ENCODE results near the gene KRT34. TPM values are rescaled to one million over a fixed set of nuclear protein-coding genes. Genes with fewer than 3 reads are reported as not detected.

KRT34 gene
- total and polyA plus RNA-seq, 2 experiments from 2014 or later, result 39.8 to 77.8 TPM

DNA sequence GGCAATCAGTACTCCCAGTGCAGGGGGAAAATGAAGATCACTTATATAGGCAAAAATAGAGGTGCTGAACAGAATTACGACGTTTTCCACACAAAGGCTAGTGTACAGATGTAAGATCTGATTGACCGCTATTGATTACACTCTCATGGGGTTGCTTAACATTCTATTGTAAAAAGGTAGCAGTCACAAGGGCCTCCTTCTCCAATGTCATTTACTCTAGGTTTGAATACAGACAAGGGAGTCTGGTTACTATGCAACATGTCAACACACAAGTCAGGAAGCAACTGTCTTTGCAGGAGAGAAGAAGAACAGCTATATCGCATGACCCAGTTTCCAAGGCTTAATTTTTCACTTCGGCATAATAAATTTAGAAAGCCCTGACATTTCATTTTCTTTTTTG lies 34.4 kb upstream of the KRT34 start:
- WGBS, 2 experiments (ENCODE audit: low coverage in 1 of 2, low lambda C conversion rate in 2 of 2, missing lambda C conversion rate in 2 of 2), result 87 to 93% methylated on average over 5 of the region's 5 CpGs
- H2AFZ ChIP-seq, result no peak overlapping the region
- no peaks in the 10 kb centered on the region for H3K79me2 ChIP-seq (ENCODE audit: insufficient read depth)
- H4K20me1 ChIP-seq (ENCODE audit: insufficient read depth), result no peaks in the 10 kb centered on the region
- H3K27me3 ChIP-seq (replicated peaks; ENCODE audit: insufficient read depth), result no peaks in the 10 kb centered on the region
- in situ Hi-C loops (cut with MboI), result no loop called here
- TF ChIP-seq EZH2phosphoT487 (IDR thresholded peaks at IDR 0.05; ENCODE audit: insufficient read depth, low read depth) (no peak), EZH2 (IDR thresholded peaks at IDR 0.05; ENCODE audit: insufficient read depth, poor library complexity, severe bottlenecking) (no peak)
- H3F3A ChIP-seq (ENCODE audit: insufficient read depth), result no peaks in the 10 kb centered on the region
- no peak for DNase-seq
- H3K9me2 ChIP-seq (ENCODE audit: insufficient read depth), result no peaks in the 10 kb centered on the region
- no peak overlapping the region for H3K9ac ChIP-seq
- H3K4me1 ChIP-seq (ENCODE audit: insufficient read depth), result peaks cover 48% of the 10 kb centered on the region
- H3K27ac ChIP-seq, result no peak overlapping the region
- H3K4me2 ChIP-seq (ENCODE audit: unreplicated experiment), result no peak overlapping the region
- H3K9me3 ChIP-seq (ENCODE audit: low read depth), result no peaks in the 10 kb centered on the region
- no peaks in the 10 kb centered on the region for H3K36me3 ChIP-seq (ENCODE audit: low read depth)
- H3K4me3 ChIP-seq, result no peak overlapping the region

DNA sequence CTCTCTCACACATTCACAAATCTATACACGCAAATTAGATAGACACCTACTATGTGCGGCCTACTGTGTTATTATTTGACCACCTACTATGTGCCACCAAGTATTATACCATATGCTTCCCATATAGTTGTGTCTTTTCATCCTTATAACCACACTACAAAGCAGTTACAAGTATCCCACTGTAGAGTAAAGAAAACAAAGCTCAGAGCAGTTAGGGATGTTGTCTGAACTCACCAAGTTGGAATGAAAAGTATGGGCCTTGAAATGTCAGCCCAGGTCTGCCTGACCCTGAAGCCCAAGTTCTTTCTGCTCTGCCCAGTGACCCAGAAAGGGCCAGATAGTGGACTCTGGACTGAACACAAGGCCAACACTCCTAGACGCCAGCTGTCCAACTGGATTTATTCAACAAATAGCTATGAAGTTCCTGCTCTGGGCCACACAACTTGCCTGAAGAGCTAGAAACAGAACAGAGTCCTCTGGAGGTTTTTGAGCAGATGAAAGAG lies 33.8 kb upstream of the KRT34 start:
- WGBS, 2 experiments (ENCODE audit: low coverage in 1 of 2, low lambda C conversion rate in 2 of 2, missing lambda C conversion rate in 2 of 2), result 77 to 84% methylated on average over 3 of the region's 3 CpGs
- Histone ChIP-seq H3K4me3 (no peak overlapping the region), H3K9me3 (ENCODE audit: low read depth) (no peaks in the 10 kb centered on the region), H3K27ac (0 out of 2 replicates have a peak overlapping the region, but pooled peaks have one; percentile 13), H3K9me2 (ENCODE audit: insufficient read depth) (no peaks in the 10 kb centered on the region), H4K20me1 (ENCODE audit: insufficient read depth) (no peaks in the 10 kb centered on the region), H3F3A (ENCODE audit: insufficient read depth) (no peaks in the 10 kb centered on the region), H3K36me3 (ENCODE audit: low read depth) (no peaks in the 10 kb centered on the region), H3K4me1 (ENCODE audit: insufficient read depth) (peaks cover 42% of the 10 kb centered on the region), H3K79me2 (ENCODE audit: insufficient read depth) (no peaks in the 10 kb centered on the region), H2AFZ (no peak overlapping the region), H3K4me2 (ENCODE audit: unreplicated experiment) (peak overlapping the region; percentile 8), H3K27me3 (replicated peaks; ENCODE audit: insufficient read depth) (no peaks in the 10 kb centered on the region), H3K9ac (no peak overlapping the region)
- TF ChIP-seq EZH2phosphoT487 (IDR thresholded peaks at IDR 0.05; ENCODE audit: insufficient read depth, low read depth), result no peak
- no peak for TF ChIP-seq EZH2 (IDR thresholded peaks at IDR 0.05; ENCODE audit: insufficient read depth, poor library complexity, severe bottlenecking)
- peak; percentile 39 for DNase-seq
- in situ Hi-C loops (cut with MboI), result no loop called here

DNA sequence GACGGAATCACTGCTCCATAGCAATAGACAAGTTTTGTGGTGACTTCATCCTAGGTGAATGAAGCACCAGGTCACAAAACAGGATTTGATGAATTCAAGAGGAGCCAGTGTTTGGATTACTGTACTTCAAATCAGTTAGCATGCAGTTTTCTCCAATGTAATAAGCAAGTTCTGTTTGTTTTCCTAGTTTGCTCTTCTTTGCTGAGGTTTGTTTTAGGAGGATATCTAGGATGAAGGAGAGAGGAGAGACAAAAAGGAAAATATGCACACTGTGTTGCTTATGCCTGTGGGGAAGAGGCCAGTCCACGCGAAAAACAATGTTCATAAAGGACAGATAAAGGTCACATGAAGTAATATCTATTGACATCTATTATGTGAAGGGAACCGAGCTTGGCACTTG lies 33.3 kb upstream of the KRT34 start:
- no peak overlapping the region for H3K27ac ChIP-seq
- H3K9me3 ChIP-seq (ENCODE audit: low read depth), result no peaks in the 10 kb centered on the region
- in situ Hi-C loops (cut with MboI), result no loop called here
- H3K4me2 ChIP-seq (ENCODE audit: unreplicated experiment), result peak overlapping the region; percentile 8
- H3K9me2 ChIP-seq (ENCODE audit: insufficient read depth), result no peaks in the 10 kb centered on the region
- H3K36me3 ChIP-seq (ENCODE audit: low read depth), result no peaks in the 10 kb centered on the region
- no peaks in the 10 kb centered on the region for H4K20me1 ChIP-seq (ENCODE audit: insufficient read depth)
- no peak overlapping the region for H3K4me3 ChIP-seq
- H2AFZ ChIP-seq, result no peak overlapping the region
- WGBS, 2 experiments (ENCODE audit: low coverage in 1 of 2, low lambda C conversion rate in 2 of 2, missing lambda C conversion rate in 2 of 2), result 93 to 98% methylated on average over 4 of the region's 4 CpGs
- H3K79me2 ChIP-seq (ENCODE audit: insufficient read depth), result no peaks in the 10 kb centered on the region
- peaks cover 38% of the 10 kb centered on the region for H3K4me1 ChIP-seq (ENCODE audit: insufficient read depth)
- DNase-seq, result no peak
- H3K27me3 ChIP-seq (replicated peaks; ENCODE audit: insufficient read depth), result no peaks in the 10 kb centered on the region
- H3K9ac ChIP-seq, result no peak overlapping the region
- no peak for TF ChIP-seq EZH2 (IDR thresholded peaks at IDR 0.05; ENCODE audit: insufficient read depth, poor library complexity, severe bottlenecking)
- TF ChIP-seq EZH2phosphoT487 (IDR thresholded peaks at IDR 0.05; ENCODE audit: insufficient read depth, low read depth), result no peak
- H3F3A ChIP-seq (ENCODE audit: insufficient read depth), result no peaks in the 10 kb centered on the region

DNA sequence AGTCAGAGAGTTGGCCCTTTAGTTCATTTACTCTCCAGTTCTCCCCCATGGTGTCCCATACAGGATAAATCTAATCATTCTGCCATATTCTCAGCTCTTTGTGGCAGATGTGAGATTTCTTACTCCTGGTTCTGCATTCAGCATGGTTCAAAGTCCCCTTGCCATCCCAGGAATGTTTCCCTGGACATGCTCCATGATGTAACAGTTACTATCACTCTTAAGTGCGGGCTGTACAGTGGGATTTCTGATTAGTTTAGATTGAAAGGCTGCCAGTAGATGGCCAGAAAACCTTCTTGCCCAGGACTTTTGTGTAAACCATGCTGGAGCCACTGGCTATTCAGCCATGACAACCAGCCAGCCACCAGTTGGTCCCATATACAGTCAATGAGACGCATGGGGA lies 31.9 kb upstream of the KRT34 start:
- no peaks in the 10 kb centered on the region for H3K27me3 ChIP-seq (replicated peaks; ENCODE audit: insufficient read depth)
- H3K4me2 ChIP-seq (ENCODE audit: unreplicated experiment), result no peak overlapping the region
- H3K4me3 ChIP-seq, result no peak overlapping the region
- no peaks in the 10 kb centered on the region for H3K36me3 ChIP-seq (ENCODE audit: low read depth)
- H3K4me1 ChIP-seq (ENCODE audit: insufficient read depth), result peaks cover 28% of the 10 kb centered on the region
- WGBS, 2 experiments (ENCODE audit: low coverage in 1 of 2, low lambda C conversion rate in 2 of 2, missing lambda C conversion rate in 2 of 2), result 86 to 89% methylated on average over 2 of the region's 2 CpGs
- in situ Hi-C loops (cut with MboI), result no loop called here
- no peak overlapping the region for H3K27ac ChIP-seq
- no peak overlapping the region for H3K9ac ChIP-seq
- TF ChIP-seq EZH2phosphoT487 (IDR thresholded peaks at IDR 0.05; ENCODE audit: insufficient read depth, low read depth) (no peak), EZH2 (IDR thresholded peaks at IDR 0.05; ENCODE audit: insufficient read depth, poor library complexity, severe bottlenecking) (no peak)
- no peak for DNase-seq
- H3F3A ChIP-seq (ENCODE audit: insufficient read depth), result no peaks in the 10 kb centered on the region
- H3K79me2 ChIP-seq (ENCODE audit: insufficient read depth), result no peaks in the 10 kb centered on the region
- H3K9me2 ChIP-seq (ENCODE audit: insufficient read depth), result no peaks in the 10 kb centered on the region
- H3K9me3 ChIP-seq (ENCODE audit: low read depth), result no peaks in the 10 kb centered on the region
- no peaks in the 10 kb centered on the region for H4K20me1 ChIP-seq (ENCODE audit: insufficient read depth)
- H2AFZ ChIP-seq, result no peak overlapping the region

Data from GM23248 (cell line).